ENCODE results near the gene INS. TPM values are rescaled to one million over a fixed set of nuclear protein-coding genes. Genes with fewer than 3 reads are reported as not detected.

The INS gene
- total RNA-seq, 4 donors from 2014 or later, result not detected

- ATAC-seq, result no peak
- Histone ChIP-seq H3K36me3 (no peaks in the 10 kb centered on the region), H3K9me3 (peaks cover 0 to 2% (median 0%) of the 10 kb centered on the region in 3 donors), H3K4me1 (no peaks in the 10 kb centered on the region), H3K4me3 (no peak overlapping the region), H3K27ac (no peak overlapping the region), H3K27me3 (peaks cover 65% of the 10 kb centered on the region)
- TF ChIP-seq POLR2AphosphoS5 (IDR thresholded peaks at IDR 0.05) (no peak), POLR2A (IDR thresholded peaks at IDR 0.05) (no peak), EP300 (IDR thresholded peaks at IDR 0.05) (no peak), CTCF (IDR thresholded peaks at IDR 0.05) (no peak)
- WGBS, 2 donors (ENCODE audit: low coverage in 1 of 2), result 94% methylated on average over 3 to 5 of the region's 7 CpGs
Observed at GRCh38 chr11:2123628-2123960, 37.4 kb downstream of the INS start.

GRCh38 chr11:2122907-2123627 is 37.9 kb downstream of the INS start:
- TF ChIP-seq EP300 (IDR thresholded peaks at IDR 0.05) (no peak), CTCF (IDR thresholded peaks at IDR 0.05) (no peak), POLR2AphosphoS5 (IDR thresholded peaks at IDR 0.05) (no peak), POLR2A (IDR thresholded peaks at IDR 0.05) (no peak)
- no peak for ATAC-seq
- Histone ChIP-seq H3K9me3 (peaks cover 0 to 6% (median 0%) of the 10 kb centered on the region in 3 donors), H3K27ac (no peak overlapping the region), H3K4me3 (no peak overlapping the region), H3K36me3 (no peaks in the 10 kb centered on the region), H3K27me3 (peaks cover 64% of the 10 kb centered on the region), H3K4me1 (no peaks in the 10 kb centered on the region)
- 70 to 89% methylated on average over 2 to 3 of the region's 13 CpGs for WGBS, 2 donors (ENCODE audit: low coverage in 1 of 2)

GRCh38 chr11:2122222-2122906 is 38.6 kb downstream of the INS start:
- Histone ChIP-seq H3K4me3 (no peak overlapping the region), H3K36me3 (no peaks in the 10 kb centered on the region), H3K27me3 (peaks cover 65% of the 10 kb centered on the region), H3K4me1 (no peaks in the 10 kb centered on the region), H3K27ac (no peak overlapping the region), H3K9me3 (peaks cover 0 to 13% (median 0%) of the 10 kb centered on the region in 3 donors)
- no peak for ATAC-seq
- no peak for TF ChIP-seq POLR2A (IDR thresholded peaks at IDR 0.05)
- no peak for TF ChIP-seq CTCF (IDR thresholded peaks at IDR 0.05)
- WGBS, 2 donors (ENCODE audit: low coverage in 1 of 2), result 46% methylated on average over 5 of the region's 19 CpGs; no CpG with 5 or more reads in 1 of the 2 donors

GRCh38 chr11:2121227-2122130 is 39.5 kb downstream of the INS start:
- no peak for ATAC-seq
- Histone ChIP-seq H3K27ac (no peak overlapping the region), H3K27me3 (peaks cover 64% of the 10 kb centered on the region), H3K4me1 (no peaks in the 10 kb centered on the region), H3K9me3 (peaks cover 0 to 22% (median 0%) of the 10 kb centered on the region in 3 donors), H3K4me3 (no peak overlapping the region), H3K36me3 (no peaks in the 10 kb centered on the region)
- 39 to 100% methylated on average over 3 to 4 of the region's 21 CpGs for WGBS, 2 donors (ENCODE audit: low coverage in 1 of 2)
- no peak for TF ChIP-seq POLR2A (IDR thresholded peaks at IDR 0.05)
- no peak for TF ChIP-seq EP300 (IDR thresholded peaks at IDR 0.05)
- TF ChIP-seq POLR2AphosphoS5 (IDR thresholded peaks at IDR 0.05), result no peak
- TF ChIP-seq CTCF (IDR thresholded peaks at IDR 0.05), result no peak
